A204.1 (cell line): ENCODE measurements around the gene PTX3.

ENCODE experiments used
- FAIRE-seq: peaks from 2 replicates; lab custom pipeline; 2012; peaks lifted over from hg19 to GRCh38; lab: Jason Lieb, UNC

The PTX3 gene

DNA sequence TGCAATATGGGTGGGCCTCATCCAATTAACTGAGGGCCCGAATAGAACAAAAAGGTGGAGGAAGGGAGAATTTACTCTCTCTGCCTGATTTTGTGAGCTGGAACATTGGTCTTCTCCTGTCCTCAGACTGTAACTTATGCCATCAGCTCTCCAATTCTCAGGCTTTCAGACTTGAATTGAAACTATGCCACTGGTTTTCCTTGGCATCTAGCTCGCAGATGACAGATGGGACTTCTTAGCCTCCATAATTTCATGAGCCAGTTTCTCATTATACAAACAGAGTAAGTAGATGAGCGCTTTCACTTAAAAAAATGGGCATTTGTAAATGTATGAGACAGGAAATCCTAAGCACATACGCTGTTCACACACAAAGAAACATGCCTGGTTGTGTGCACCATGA, 8.7 kb upstream of the PTX3 start:
- no peak for FAIRE-seq

GRCh38 chr3:157428853-157429252, 7.8 kb upstream of the PTX3 start:
- FAIRE-seq, result no peak

DNA sequence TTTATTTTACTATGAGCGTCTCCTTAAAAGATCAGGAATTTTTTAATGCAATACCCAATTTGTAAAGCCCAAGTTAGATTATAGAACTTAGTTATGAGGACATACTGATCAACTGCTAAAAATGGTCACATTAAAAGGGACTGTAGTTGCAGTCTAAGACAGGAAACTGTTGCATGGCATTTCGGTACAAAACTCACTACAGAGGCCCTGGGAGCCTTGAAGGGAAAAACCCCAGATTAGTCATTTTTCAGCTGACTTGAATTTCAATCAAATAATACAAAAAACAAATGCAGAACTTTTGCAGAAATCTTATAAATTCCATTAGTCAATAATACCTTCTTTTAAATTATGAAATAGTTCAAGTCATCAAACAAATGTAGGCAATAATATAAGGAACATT, 6.9 kb upstream of the PTX3 start:
- no peak for FAIRE-seq

DNA sequence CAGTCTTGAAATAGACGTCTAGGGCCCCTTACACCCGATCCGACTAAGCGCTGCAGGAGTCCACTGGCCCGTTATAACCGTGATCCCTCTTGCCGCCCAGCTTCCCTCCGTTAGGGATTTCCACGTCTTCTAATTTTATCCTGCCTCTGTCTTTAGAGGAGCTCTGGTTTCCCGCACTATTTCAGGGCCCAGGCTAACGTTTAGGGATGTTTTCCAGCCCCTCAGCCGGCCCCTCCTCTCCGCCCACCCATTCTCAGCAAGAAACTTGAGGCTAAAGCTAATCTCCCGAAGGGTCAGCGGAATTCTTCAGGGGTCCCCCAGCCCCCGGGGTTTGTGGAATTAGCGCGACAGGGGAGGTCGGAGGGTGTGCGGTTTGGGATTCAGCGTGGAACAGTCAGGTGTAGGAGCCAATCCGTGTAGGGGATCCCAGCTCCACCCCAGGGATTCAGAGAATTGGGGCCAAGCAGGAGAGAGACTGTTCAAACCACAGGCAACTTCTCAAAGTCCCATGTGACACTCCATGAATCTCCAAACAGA, 1.6 kb downstream of the PTX3 start:
- FAIRE-seq, result no peak

DNA sequence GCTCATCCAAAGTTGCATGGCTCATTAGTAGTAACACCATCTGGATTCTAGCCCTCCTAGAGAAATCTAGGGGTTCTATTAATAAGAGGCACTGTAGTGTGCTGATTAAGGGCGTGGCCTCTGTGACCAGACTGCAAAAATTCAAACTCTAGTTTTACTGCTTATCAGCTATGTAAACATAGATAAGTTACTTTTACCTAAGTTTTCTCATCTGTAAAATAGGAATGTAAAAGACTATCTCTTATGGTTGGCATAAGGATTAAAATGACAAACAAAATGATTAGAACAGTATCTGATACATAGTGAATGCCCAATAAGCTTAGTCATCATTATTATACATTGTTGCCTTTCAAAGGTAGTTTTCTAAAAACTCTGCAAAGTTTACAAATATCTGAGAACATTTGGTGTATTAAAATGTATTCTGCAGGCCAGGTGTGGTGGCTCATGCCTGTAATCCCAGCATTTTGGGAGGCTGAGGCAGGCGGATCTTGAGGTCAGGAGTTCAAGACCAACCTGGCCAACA, 4.5 kb downstream of the PTX3 start:
- no peak for FAIRE-seq

- no peak for FAIRE-seq
Observed at GRCh38 chr3:157442729-157443128, 6.1 kb downstream of the PTX3 start.

DNA sequence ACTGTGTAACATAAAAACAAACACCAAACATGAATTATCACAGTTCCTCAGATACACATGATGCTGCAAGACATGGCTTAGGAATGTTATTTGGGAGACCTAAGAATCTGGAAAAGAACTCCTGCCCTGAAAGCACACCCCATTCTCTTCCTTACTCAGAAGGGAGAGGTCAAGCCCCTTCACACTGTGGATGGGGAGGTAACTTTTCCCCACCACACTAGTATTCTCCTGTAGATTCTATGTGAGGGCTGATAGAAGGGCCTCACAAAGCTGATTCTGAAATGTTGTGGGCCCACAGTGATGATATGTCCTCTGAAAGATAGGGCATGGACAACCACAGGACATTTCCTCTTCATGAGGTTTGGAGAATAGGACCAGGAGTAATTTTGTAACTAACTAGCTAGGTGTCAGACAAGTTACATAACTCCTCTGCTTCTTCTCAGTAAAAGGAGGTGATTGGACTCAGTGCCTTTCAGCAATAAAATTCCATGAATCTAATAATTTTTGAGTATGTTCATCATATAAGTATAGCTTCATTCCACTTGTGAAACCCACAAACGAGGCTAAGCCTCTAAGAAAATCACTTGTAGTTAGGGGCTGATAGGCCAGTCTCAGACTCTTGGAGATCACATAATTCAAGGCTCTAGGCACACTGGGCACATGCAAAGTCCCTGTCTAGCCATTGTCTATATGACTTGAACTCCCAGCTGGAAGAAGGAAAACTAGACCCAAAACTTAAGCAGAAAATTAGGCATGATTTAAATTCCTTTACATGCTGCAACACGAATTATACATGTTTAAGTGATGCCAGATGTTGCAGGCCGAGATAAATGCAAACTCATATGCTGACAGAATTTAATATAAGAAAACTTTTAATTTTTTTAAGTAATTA, 7.5 kb downstream of the PTX3 start:
- FAIRE-seq, result no peak

GRCh38 chr3:157444797-157445184, 8.1 kb downstream of the PTX3 start:
- FAIRE-seq, result no peak

GRCh38 chr3:157445857-157446256, 9.2 kb downstream of the PTX3 start:
- no peak for FAIRE-seq

DNA sequence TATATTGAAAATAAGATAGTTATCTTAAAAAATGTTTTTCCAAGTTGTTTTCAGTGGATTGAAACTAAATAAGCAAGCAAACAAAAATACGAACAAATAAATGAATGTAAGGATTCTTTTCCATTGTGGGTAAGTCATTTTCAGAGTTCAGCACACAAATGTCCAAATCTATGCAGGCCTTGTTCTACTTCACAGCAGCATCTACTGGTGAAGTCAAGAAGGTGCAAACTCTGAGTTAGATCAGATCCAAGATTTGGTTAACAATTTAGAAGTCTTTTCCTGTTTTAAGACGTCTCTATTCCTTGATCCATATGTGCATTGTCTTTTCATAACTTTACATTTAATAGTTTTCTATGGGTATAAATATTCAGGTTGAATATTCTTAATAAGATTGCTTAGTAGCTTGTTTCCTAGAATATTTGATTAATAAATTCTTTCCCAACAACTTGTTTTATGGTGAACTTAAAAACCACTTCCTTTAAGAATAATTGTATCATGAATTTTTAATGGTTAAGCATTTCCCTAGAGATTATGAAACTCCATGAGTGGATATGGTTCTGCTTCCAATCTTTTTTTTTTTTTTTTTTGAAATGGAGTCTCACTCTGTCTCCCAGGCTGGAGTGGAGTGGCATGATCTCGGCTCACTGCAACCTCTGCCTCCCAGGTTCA, 10.5 kb downstream of the PTX3 start:
- peak; percentile 87 for FAIRE-seq

- no peak for FAIRE-seq
Observed at GRCh38 chr3:157452097-157452496, 15.4 kb downstream of the PTX3 start.

DNA sequence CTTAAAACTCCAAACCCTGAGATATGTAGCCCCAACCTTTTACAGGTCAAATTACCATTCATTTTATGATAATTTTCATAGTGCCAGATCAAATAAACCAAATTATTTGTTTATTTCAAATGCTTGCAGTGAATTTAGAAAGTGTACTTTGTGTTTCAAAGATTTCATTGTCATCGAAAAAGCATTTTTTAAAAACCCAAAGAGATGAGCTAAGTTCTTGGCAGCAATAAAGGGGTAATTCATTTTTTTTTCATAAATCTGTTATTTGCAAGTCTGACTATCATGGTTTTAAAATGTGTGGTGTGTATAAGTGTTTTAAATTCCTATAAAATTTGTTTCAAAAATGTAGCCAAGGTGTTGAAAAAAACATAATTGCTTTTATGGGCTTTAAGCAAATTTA, 17.2 kb downstream of the PTX3 start:
- no peak for FAIRE-seq

- FAIRE-seq, result no peak
Observed at GRCh38 chr3:157459706-157460105, 23.1 kb downstream of the PTX3 start.

DNA sequence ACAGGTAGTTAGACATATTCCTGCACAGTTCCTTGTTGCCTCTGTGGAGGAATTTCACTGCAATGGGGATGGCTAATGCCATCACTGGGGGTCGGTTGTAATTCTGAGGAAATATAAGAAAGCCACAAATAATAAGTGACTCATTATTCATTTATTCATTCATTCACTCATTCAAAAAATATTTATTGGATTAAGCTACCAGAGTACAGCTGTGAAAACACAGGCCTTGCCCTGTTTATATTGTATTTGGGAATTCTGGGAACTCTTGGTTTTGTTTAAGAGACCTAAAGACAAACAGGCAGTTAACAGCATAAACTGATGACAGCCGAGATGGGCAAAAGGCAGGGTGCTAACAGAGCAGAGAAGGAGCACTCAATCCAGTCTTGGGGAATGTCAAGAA, 23.6 kb downstream of the PTX3 start:
- no peak for FAIRE-seq

- no peak for FAIRE-seq
Observed at GRCh38 chr3:157463816-157464215, 27.2 kb downstream of the PTX3 start.

- FAIRE-seq, result no peak
Observed at GRCh38 chr3:157464321-157464720, 27.7 kb downstream of the PTX3 start.

- no peak for FAIRE-seq
Observed at GRCh38 chr3:157465741-157466140, 29.1 kb downstream of the PTX3 start.

DNA sequence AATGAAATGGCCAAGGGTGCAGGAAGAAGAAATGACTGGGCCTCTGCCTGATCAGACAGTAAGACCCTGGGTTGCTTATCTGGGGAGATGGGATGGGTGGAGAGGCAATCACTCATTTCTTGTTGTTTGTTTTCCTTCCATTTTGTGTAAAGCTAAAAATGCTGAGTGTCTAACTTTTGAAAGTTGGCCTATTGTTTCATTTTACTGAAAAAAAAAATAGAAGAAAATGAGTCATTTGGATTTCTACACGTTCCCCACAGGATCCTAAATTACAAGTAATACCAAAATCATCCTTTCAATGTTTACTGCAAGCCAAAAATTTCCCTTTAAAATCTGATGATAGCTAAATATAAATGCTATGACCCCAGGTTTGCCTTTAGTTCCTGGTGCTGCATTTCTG, 30.6 kb downstream of the PTX3 start:
- FAIRE-seq, result no peak

- no peak for FAIRE-seq
Observed at GRCh38 chr3:157469561-157470294, 33.1 kb downstream of the PTX3 start.

- no peak for FAIRE-seq
Observed at GRCh38 chr3:157471064-157471463, 34.4 kb downstream of the PTX3 start.

DNA sequence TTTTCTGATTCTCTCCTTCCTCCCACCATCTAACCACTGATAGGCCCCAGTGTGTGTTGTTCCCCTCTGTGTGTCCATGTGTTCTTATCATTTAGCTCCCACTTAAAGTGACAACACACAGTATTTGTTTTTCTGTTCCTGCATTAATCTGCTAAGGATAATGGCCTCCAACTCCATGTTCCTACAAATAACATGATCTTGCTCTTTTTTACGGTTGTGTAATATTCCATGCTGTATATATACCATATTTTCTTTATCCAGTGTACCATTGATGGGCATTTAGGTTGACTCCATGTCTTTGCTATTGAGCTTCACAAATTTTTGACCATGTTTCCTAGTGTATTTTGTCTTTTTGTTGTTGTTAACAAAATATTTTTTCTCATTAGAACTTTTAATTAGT, 36.0 kb downstream of the PTX3 start:
- FAIRE-seq, result no peak

- FAIRE-seq, result no peak
Observed at GRCh38 chr3:157475921-157476414, 39.3 kb downstream of the PTX3 start.
